AG04450 (cell line): ENCODE results near the gene USB1. TPM values are rescaled to one million over a fixed set of nuclear protein-coding genes. Genes with fewer than 3 reads are reported as not detected.
"Not testable (repeated sequence)": the region's sequence is repeated elsewhere in the genome, so short reads cannot be mapped to it uniquely, and the experiment has no call there.

Experiments used
- CTCF ChIA-PET: fragments of 300-600, 350-600 bp; formaldehyde crosslinking; extraction: SDS; loops from one replicate; lab custom pipeline; 2022; ENCODE audit warnings: antibody characterized with exemption, inconsistent platforms; lab: Charles Lee
- POLR2A ChIA-PET: fragments of 350-600 bp; formaldehyde crosslinking; extraction: SDS; loops from one replicate; lab custom pipeline; 2021; ENCODE audit warnings: antibody characterized with exemption, inconsistent platforms; lab: Yijun Ruan, JAX
- DNase-seq: peaks from one replicate; pipeline ENCODE4 v3.0.0-alpha.2; 2011; ENCODE audit warnings: low read depth, low spot score
- H3K27ac ChIP-seq: one replicate; pipeline ENCODE4 v1.5.1; 2012; ENCODE audit warnings: low read depth, low read length, control low read depth
- H3K27me3 ChIP-seq: one replicate; pipeline ENCODE4 v1.6.0; 2012; ENCODE audit warnings: low read length; ENCODE audit not compliant: control insufficient read depth, insufficient read depth
- H3K4me3 ChIP-seq: 2 replicates; pipeline ENCODE4 v1.5.1; 2011; ENCODE audit warnings: mild to moderate bottlenecking, low read depth, low read length, control low read depth
- H3K9me3 ChIP-seq: 2 replicates; pipeline ENCODE4 v1.5.1; 2012; ENCODE audit warnings: low read length; ENCODE audit not compliant: control insufficient read depth, insufficient read depth
- polyA plus RNA-seq: library from polyadenylated mRNA; depleted of rRNA; stranded (reverse); fragments of >200 nt; gene quantifications from 2 replicates; pipeline ENCODE4 v1.2.3, GENCODE V29; 2011
- TF ChIP-seq, protein P1 (sequence below): IDR thresholded peaks from 2 replicates; pipeline ENCODE4 v1.5.1; 2011; ENCODE audit warnings: low read depth, low read length, control low read depth, inconsistent platforms

USB1 gene
- polyA plus RNA-seq, 1 experiment, result 48.7 TPM

DNA sequence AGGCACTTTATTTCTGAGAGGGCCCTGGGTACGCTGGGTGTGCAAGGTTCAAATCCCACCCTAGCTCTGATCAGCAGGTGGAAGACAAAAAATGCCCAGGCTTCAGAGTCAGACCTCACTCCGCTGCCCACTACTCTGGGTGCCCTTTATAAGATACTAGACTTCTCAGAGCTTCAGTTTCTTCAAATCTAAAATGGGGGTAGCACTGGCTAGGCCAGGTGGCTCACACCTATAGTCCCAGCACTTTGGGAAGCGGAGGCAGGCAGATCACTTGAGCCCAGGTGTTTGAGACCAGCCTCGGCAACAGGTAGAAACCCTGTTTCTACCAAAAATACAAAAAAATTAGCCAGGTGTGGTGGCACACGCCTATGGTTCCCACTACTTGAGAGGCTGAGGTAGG lies 1.7 kb downstream of the USB1 start:
- Histone ChIP-seq H3K4me3 (no peak overlapping the region), H3K9me3 (no peaks in the 10 kb centered on the region), H3K27me3 (no peaks in the 10 kb centered on the region), H3K27ac (no peak overlapping the region)
- CTCF ChIA-PET, result interaction anchor here (2.3 to 8.1 kb wide), 2 partner anchors 97 to 103 kb away, joined by 12 to 47 read pairs; no protein-coding TSS in a partner anchor
- TF ChIP-seq, protein P1, sequence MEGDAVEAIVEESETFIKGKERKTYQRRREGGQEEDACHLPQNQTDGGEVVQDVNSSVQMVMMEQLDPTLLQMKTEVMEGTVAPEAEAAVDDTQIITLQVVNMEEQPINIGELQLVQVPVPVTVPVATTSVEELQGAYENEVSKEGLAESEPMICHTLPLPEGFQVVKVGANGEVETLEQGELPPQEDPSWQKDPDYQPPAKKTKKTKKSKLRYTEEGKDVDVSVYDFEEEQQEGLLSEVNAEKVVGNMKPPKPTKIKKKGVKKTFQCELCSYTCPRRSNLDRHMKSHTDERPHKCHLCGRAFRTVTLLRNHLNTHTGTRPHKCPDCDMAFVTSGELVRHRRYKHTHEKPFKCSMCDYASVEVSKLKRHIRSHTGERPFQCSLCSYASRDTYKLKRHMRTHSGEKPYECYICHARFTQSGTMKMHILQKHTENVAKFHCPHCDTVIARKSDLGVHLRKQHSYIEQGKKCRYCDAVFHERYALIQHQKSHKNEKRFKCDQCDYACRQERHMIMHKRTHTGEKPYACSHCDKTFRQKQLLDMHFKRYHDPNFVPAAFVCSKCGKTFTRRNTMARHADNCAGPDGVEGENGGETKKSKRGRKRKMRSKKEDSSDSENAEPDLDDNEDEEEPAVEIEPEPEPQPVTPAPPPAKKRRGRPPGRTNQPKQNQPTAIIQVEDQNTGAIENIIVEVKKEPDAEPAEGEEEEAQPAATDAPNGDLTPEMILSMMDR, result no peak
- no peak for DNase-seq
- POLR2A ChIA-PET, result no interaction called here

GRCh38 chr16:58004736-58005135 lies 3.5 kb downstream of the USB1 start:
- POLR2A ChIA-PET, DNase-seq, H3K4me3 ChIP-seq, H3K27me3 ChIP-seq, H3K9me3 ChIP-seq, H3K27ac ChIP-seq: not testable (repeated sequence)
- CTCF ChIA-PET, result interaction anchor here (0.7 to 8.1 kb wide), 6 partner anchors 98 to 393 kb away, joined by 3 to 47 read pairs (median 3); no protein-coding TSS in a partner anchor

DNA sequence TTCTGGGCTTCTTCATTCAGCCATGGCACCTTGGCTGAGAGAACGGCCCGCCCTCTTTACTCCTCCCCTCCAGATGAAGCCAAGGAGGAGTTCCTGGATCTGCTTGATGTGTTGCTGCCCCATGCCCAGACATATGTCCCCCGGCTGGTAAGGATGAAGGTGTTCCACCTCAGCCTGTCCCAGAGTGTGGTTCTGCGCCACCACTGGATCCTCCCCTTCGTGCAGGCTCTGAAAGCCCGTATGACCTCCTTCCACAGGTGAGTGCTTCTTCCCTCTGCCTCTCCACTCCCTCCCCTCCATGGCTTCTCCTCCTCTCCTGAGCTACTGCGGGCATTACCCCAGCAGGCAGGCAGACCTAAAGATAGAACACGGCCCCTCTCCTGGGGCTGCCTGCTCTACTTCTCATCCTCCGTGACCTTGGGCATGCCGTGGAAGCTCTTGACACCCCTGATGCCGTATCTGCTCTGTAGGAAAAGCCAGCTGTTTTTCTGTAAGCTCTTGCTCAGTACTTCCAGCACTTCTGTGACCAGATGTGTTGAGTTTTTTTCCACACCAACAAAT lies 8.7 kb downstream of the USB1 start:
- Histone ChIP-seq H3K27ac (no peak overlapping the region), H3K27me3 (no peaks in the 10 kb centered on the region), H3K9me3 (no peaks in the 10 kb centered on the region), H3K4me3 (no peak overlapping the region)
- CTCF ChIA-PET, result interaction anchor here (0.6 to 2.0 kb wide), 3 partner anchors 78 to 112 kb away, joined by 4 to 9 read pairs (median 7); no protein-coding TSS in a partner anchor
- DNase-seq, result no peak
- POLR2A ChIA-PET, result no interaction called here
- TF ChIP-seq, protein P1, result no peak

DNA sequence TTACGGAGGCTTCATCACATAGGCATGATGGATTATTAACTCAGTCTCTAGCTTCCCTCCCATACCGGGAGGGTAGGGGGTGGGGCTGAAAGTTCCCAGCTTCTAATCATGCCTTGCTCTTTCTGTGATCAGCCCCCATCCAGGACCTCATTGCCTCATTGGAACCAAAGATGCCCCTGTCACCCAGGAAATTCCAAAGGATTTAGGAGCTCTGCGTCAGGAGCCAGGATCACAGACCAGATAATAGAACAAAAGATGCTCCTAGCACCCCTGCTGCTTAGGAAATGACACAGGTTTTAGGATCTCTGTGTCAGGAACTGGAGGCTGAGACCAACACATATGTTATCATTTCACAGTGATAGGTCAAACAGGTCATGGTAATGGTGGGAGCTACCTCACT lies 9.7 kb downstream of the USB1 start:
- Histone ChIP-seq H3K9me3 (no peaks in the 10 kb centered on the region), H3K27ac (no peak overlapping the region), H3K4me3 (no peak overlapping the region), H3K27me3 (no peaks in the 10 kb centered on the region)
- ChIA-PET CTCF (interaction anchor here (1.1 to 2.0 kb wide), 4 partner anchors 104 to 420 kb away, joined by 3 to 9 read pairs (median 5); no protein-coding TSS in a partner anchor), POLR2A (interaction anchor here (0.6 kb wide), 1 partner anchor 112 kb away, joined by 4 read pairs; no protein-coding TSS in a partner anchor)
- DNase-seq, result no peak
- TF ChIP-seq, protein P1, result no peak

DNA sequence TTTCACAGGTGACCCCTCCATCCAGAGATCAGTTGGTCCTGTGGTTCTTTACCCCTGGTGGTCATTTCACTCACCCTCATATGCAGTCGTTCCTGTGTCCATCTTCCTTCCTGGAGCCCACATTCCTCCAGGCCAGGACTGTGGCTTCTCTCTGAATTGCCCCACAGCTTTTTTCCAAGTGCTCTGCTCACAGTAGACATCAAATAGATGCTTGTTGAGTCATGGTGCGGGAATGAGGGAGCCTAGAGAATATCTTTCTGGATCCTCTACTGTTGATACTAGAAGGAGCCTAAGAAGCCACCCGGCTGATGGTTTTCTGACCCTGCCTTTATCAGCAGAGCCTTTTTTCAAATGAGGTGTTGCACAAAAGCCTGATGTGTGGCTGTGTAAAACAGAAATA lies 10.4 kb downstream of the USB1 start:
- Histone ChIP-seq H3K27ac (peak overlapping the region; percentile 59), H3K27me3 (no peaks in the 10 kb centered on the region), H3K4me3 (no peak overlapping the region), H3K9me3 (no peaks in the 10 kb centered on the region)
- TF ChIP-seq, protein P1, result peak; percentile 21
- ChIA-PET POLR2A (interaction anchor here (0.7 kb wide), 1 partner anchor 627 kb away, joined by 3 read pairs; no protein-coding TSS in a partner anchor), CTCF (interaction anchor here (1.1 to 1.7 kb wide), 3 partner anchors 105 to 421 kb away, joined by 3 to 9 read pairs (median 3); no protein-coding TSS in a partner anchor)
- peak; percentile 52 for DNase-seq
